HL-60 (cell line): ENCODE data around the gene DLEU7.

Experiments
- GABPA ChIP-seq: IDR thresholded peaks from 2 replicates; pipeline ENCODE4 v1.6.1; 2012; ENCODE audit warnings: low read depth
- POLR2AphosphoS5 ChIP-seq: IDR thresholded peaks from 2 replicates; pipeline ENCODE4 v1.6.1; 2012; ENCODE audit warnings: low read depth
- REST ChIP-seq: IDR thresholded peaks from 2 replicates; pipeline ENCODE4 v1.6.1; 2012; ENCODE audit warnings: low read depth; ENCODE audit not compliant: insufficient replicate concordance
- SPI1 ChIP-seq: IDR thresholded peaks from 2 replicates; pipeline ENCODE4 v1.6.1; 2012; ENCODE audit warnings: low read depth, mild to moderate bottlenecking, borderline replicate concordance
- TF ChIP-seq, protein P1 (sequence below): IDR thresholded peaks from one replicate; pipeline ENCODE4 v1.5.1; 2011; ENCODE audit warnings: low read length, control low read depth, inconsistent platforms; ENCODE audit not compliant: insufficient read depth

DNA sequence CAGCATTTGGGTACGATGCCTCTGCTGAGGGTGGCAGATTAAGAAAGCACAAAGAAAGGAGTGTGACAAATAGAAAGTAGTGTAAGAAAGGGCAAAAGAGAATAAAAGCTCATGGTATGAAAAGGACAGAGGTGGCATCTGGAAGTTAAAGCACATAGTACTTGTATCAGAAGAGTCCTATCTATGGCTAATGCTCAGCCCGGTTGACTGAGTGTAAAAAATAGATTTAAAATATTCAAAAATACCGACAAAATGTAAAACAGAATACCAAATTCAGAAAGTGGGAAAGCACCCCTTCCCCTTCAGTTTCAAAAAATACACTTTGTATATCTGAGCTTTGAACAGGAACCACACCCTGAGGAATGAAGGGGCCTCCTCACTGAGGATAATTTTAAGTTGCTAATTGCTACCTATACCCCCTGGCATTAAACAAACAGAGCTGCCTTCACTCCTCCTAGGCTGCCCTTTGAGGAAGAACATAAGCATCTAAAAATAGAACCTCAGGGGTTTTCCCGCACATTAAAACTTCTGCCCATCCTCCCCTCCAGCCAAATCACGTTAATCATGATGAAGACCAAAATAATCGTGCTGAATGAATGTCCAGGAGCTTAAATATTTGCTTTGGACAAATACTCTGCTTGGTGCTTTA lies 43.3 kb downstream of the DLEU7 start:
- TF ChIP-seq, protein P1, sequence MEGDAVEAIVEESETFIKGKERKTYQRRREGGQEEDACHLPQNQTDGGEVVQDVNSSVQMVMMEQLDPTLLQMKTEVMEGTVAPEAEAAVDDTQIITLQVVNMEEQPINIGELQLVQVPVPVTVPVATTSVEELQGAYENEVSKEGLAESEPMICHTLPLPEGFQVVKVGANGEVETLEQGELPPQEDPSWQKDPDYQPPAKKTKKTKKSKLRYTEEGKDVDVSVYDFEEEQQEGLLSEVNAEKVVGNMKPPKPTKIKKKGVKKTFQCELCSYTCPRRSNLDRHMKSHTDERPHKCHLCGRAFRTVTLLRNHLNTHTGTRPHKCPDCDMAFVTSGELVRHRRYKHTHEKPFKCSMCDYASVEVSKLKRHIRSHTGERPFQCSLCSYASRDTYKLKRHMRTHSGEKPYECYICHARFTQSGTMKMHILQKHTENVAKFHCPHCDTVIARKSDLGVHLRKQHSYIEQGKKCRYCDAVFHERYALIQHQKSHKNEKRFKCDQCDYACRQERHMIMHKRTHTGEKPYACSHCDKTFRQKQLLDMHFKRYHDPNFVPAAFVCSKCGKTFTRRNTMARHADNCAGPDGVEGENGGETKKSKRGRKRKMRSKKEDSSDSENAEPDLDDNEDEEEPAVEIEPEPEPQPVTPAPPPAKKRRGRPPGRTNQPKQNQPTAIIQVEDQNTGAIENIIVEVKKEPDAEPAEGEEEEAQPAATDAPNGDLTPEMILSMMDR: no peak
- TF ChIP-seq GABPA: no peak
- no peak for TF ChIP-seq POLR2AphosphoS5
- no peak for TF ChIP-seq REST
- TF ChIP-seq SPI1: no peak
